Measurements from ENCODE around the gene CCDC24. TPM values are rescaled to one million over a fixed set of nuclear protein-coding genes. Genes with fewer than 3 reads are reported as not detected.
A peak's percentile ranks its signal among the peaks of the same experiment; 100 is the strongest.

CCDC24 gene
- total and polyA plus RNA-seq, 4 donors, result 0.92 to 4.2 (median 2.3) TPM

- TF ChIP-seq EGR1 (IDR thresholded peaks at IDR 0.05; ENCODE audit: low read depth in 2 of 2), result no peak
- TF ChIP-seq RXRA (IDR thresholded peaks at IDR 0.05), result no peak
Observed at GRCh38 chr1:43985984-43986595, 5.3 kb upstream of the CCDC24 start (continued).

GRCh38 chr1:43986712-43987111, 4.7 kb upstream of the CCDC24 start:
- Histone ChIP-seq H3K4me1 (ENCODE audit: control insufficient read depth in 4 of 4, insufficient read depth in 4 of 4, low read length in 3 of 4) (peaks cover 0 to 8% (median 6%) of the 10 kb centered on the region in 4 donors), H3K4me3 (ENCODE audit: low read depth in 1 of 3, low read length in 3 of 3) (no peak overlapping the region), H3K36me3 (ENCODE audit: control insufficient read depth in 4 of 4, insufficient read depth in 3 of 4, low read depth in 1 of 4, low read length in 3 of 4) (peaks cover 0 to 4% (median 0%) of the 10 kb centered on the region in 4 donors), H3K27ac (ENCODE audit: low read depth in 1 of 2, low read length in 2 of 2) (no peak overlapping the region), H3K9ac (ENCODE audit: low read depth in 1 of 2, low read length in 2 of 2) (no peak overlapping the region), H3K27me3 (ENCODE audit: control insufficient read depth in 4 of 4, insufficient read depth in 4 of 4, low read length in 3 of 4) (no peaks in the 10 kb centered on the region), H3K9me3 (ENCODE audit: control insufficient read depth in 4 of 4, low read length in 3 of 4) (no peaks in the 10 kb centered on the region)
- WGBS, result 70% methylated on average over 6 of the region's 6 CpGs
- TF ChIP-seq GABPA (IDR thresholded peaks at IDR 0.05 in 1 of 2, conservative IDR thresholded peaks at IDR 0.05 in 1 of 2) (no peak), FOXA1 (IDR thresholded peaks at IDR 0.05) (no peak)
- no peak for DNase-seq (ENCODE audit: low spot score)

DNA sequence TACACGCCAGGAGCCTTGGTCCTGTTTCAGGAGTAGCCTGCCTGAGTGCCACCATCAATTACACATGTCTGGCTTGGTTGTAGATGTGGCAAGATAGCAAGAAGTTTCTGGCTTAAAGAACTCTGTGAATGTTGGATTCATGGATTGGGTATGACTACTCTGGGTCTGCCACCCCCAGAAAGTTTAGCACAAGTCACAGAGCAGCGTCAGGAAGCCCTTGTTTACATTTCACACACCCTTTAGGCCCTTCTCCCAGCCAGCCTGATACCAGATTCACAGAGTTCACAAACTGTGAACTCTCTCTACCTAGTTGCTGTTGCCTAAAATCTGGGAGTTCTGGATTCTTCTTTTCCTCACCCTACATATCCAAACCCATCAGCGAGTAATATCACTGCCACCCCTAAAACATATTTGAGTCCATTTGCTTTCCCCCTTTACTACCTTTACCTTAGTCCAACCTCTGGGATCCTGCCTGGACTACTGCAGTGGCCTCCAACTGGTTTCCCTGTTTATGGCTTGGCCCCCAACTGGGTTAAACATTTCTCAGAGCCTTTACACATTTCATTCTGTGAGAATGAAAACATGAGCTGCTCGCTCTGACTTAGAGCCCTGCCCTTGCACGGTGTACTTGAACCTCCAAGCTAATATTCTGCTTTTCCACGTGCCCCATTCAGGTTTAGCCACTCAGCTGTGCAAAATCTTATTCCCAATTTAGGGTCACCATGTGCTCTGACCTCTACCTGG, 4.1 kb upstream of the CCDC24 start:
- 72% methylated on average over 6 of the region's 6 CpGs for WGBS
- H3K4me3 ChIP-seq (ENCODE audit: low read depth in 1 of 3, low read length in 3 of 3), result no peak overlapping the region
- peaks cover 0 to 4% (median 0%) of the 10 kb centered on the region in 4 donors for H3K36me3 ChIP-seq (ENCODE audit: control insufficient read depth in 4 of 4, insufficient read depth in 3 of 4, low read depth in 1 of 4, low read length in 3 of 4)
- no peaks in the 10 kb centered on the region for H3K27me3 ChIP-seq (ENCODE audit: control insufficient read depth in 4 of 4, insufficient read depth in 4 of 4, low read length in 3 of 4)
- H3K4me1 ChIP-seq (ENCODE audit: control insufficient read depth in 4 of 4, insufficient read depth in 4 of 4, low read length in 3 of 4), result peaks cover 0 to 15% (median 7%) of the 10 kb centered on the region in 4 donors
- H3K9ac ChIP-seq (ENCODE audit: low read depth in 1 of 2, low read length in 2 of 2), result no peak overlapping the region
- no peak for DNase-seq (ENCODE audit: low spot score)
- no peaks in the 10 kb centered on the region for H3K9me3 ChIP-seq (ENCODE audit: control insufficient read depth in 4 of 4, low read length in 3 of 4)
- no peak for TF ChIP-seq FOXA2 (IDR thresholded peaks at IDR 0.05)
- TF ChIP-seq RXRA (IDR thresholded peaks at IDR 0.05), result peak in 1 of 2 donors; percentile 36
- no peak overlapping the region for H3K27ac ChIP-seq (ENCODE audit: low read depth in 1 of 2, low read length in 2 of 2)

- WGBS, result 82% methylated on average over 19 of the region's 19 CpGs
- peak overlapping the region in 2 of 3 donors; percentile 56 to 67 for H3K4me3 ChIP-seq (ENCODE audit: low read depth in 1 of 3, low read length in 3 of 3)
- H3K27me3 ChIP-seq (ENCODE audit: control insufficient read depth in 4 of 4, insufficient read depth in 4 of 4, low read length in 3 of 4), result no peaks in the 10 kb centered on the region
- DNase-seq (ENCODE audit: low spot score), result no peak
- H3K9ac ChIP-seq (ENCODE audit: low read depth in 1 of 2, low read length in 2 of 2), result no peak overlapping the region
- H3K9me3 ChIP-seq (ENCODE audit: control insufficient read depth in 4 of 4, low read length in 3 of 4), result no peaks in the 10 kb centered on the region
- TF ChIP-seq FOXA2 (IDR thresholded peaks at IDR 0.05) (no peak), ATF3 (IDR thresholded peaks at IDR 0.05) (no peak), TAF1 (conservative IDR thresholded peaks at IDR 0.05) (no peak), FOXA1 (IDR thresholded peaks at IDR 0.05) (no peak), RXRA (IDR thresholded peaks at IDR 0.05) (no peak), JUND (IDR thresholded peaks at IDR 0.05) (no peak), EGR1 (IDR thresholded peaks at IDR 0.05; ENCODE audit: low read depth in 2 of 2) (no peak), RAD21 (IDR thresholded peaks at IDR 0.05) (no peak)
- TF ChIP-seq, protein P1, sequence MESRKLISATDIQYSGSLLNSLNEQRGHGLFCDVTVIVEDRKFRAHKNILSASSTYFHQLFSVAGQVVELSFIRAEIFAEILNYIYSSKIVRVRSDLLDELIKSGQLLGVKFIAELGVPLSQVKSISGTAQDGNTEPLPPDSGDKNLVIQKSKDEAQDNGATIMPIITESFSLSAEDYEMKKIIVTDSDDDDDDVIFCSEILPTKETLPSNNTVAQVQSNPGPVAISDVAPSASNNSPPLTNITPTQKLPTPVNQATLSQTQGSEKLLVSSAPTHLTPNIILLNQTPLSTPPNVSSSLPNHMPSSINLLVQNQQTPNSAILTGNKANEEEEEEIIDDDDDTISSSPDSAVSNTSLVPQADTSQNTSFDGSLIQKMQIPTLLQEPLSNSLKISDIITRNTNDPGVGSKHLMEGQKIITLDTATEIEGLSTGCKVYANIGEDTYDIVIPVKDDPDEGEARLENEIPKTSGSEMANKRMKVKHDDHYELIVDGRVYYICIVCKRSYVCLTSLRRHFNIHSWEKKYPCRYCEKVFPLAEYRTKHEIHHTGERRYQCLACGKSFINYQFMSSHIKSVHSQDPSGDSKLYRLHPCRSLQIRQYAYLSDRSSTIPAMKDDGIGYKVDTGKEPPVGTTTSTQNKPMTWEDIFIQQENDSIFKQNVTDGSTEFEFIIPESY (IDR thresholded peaks at IDR 0.05), result no peak
- peaks cover 0 to 2% (median 0%) of the 10 kb centered on the region in 4 donors for H3K36me3 ChIP-seq (ENCODE audit: control insufficient read depth in 4 of 4, insufficient read depth in 3 of 4, low read depth in 1 of 4, low read length in 3 of 4)
- H3K27ac ChIP-seq (ENCODE audit: low read depth in 1 of 2, low read length in 2 of 2), result peak overlapping the region; percentile 45 to 77
- H3K4me1 ChIP-seq (ENCODE audit: control insufficient read depth in 4 of 4, insufficient read depth in 4 of 4, low read length in 3 of 4), result peaks cover 0 to 16% (median 7%) of the 10 kb centered on the region in 4 donors
Observed at GRCh38 chr1:43990271-43991199, 864 bp upstream of the CCDC24 start.
